UCSD-AML1 (cell line): ENCODE measurements around the gene CAMTA1.

ENCODE experiments used
- DNase-seq: peaks from one replicate; lab custom pipeline; 2025; ENCODE audit not compliant: unreplicated experiment; lab: John Stamatoyannopoulos, UW

CAMTA1 gene

DNA sequence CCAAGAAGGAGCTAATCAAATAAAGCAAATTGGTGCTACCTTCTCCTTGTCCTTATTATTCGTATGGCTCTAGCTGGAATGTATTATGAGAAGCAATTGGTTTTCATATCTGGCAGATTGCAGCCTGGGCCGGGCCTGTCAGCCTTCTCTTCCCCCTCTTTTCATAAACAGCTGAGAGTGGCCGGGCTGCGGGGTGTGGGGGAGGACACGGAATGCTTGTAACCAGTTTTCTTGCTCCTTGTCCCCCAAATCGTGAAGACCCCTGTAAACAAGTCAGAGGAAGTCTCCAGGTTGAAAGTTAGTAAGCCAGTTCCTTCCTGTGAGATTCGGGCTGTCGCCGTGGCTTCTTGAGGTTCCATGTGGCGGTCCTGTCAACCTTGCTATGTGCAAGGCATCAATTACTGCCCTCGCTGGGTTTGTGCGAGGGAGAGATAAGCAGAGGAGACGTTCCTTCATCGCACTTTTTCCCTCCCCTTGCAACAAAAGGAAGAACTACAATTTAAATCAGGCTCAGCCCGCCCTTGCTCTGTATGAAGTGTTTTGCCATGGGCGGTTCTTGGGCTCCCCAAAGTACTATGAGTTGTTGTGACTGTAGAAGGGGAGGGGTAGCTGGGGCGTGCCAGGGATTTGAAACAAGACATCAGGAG, 450.7 kb downstream of the CAMTA1 start:
- DNase-seq: no peak

DNA sequence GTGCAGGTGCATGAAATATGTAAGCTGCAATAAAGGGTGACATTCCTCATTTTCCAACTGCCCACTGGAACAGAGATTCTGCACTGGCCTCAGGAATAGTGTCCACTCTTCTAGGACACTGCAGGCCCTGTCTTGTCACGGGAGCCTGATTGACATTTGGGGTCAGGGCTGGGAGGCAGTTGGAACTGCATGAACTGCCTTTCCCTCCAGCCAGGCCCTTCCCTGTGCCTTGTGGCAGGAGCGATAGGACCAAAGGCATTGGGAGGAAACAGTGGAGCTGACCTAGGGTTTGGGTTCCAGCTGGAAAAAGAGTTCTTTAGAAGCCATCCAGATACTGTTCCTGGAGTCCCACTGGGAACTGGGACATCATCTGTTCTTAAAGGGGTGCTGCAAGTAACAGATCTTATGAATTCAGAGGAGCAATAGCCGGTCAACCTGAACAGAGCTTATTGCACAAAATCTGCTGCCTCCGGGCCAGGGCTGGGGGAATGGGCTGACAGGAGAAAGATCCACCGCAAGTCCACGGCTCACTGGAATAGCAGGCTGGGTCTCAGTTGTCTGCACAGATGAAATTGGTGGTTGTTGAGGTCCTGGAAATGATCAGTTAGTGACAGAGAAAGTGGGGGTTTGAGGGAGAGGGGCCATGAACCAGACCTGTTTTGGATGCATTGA, 451.7 kb downstream of the CAMTA1 start:
- DNase-seq: no peak

DNA sequence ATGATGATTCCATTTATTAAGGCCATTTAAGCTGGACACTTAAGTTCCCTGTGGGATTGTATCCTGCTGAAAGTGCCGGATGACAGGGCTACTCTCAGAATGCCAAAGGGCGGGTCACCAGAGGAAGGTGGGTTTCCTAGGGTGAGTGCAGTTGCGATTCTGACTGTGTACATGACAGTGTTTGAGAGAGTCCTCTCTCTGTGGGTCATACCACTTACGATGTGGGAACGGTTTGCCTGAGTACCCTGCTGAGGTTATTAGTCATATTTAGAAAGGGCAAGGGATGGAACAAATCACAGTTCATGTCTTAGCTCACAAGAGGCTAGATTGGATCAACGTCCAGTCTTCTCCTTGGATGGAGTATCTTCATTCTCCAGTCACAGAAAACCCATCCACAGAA, 461.9 kb downstream of the CAMTA1 start:
- no peak for DNase-seq

DNA sequence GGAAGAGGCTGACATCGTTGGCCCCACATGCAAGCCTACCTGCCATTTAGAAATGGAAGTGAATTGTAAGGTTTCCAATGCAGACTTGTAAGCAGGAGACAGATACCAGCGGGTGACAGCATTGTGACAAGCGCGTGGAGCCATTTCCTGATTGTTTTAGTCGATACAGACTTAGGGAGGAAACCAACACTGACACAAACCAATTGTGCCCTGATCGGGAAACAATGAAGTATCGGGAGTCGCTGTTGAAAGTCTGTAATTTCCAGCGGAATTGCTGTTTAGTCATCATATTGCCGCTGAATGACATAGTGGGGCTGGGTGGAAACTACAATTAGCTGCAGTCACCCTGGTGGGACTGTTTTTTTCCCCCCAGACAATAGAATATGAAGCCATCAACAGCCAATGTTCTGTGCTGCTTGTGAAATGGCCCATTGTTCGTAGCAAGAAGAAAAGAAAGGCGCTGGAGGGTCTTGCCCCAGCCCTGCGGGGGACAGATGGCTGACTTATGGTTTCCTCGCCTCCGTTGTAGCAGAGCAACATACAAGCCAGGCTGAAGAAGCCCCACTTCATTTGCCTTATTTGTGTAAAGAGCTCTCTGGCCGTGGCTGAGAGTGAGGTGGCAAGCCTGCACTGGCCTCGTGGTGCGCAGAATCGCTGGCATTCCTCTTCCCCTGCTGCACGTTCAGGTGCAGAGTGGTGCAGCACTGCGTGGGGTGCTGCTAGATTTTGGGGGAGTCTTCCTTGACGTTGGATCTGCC, 462.7 kb downstream of the CAMTA1 start:
- no peak for DNase-seq

DNA sequence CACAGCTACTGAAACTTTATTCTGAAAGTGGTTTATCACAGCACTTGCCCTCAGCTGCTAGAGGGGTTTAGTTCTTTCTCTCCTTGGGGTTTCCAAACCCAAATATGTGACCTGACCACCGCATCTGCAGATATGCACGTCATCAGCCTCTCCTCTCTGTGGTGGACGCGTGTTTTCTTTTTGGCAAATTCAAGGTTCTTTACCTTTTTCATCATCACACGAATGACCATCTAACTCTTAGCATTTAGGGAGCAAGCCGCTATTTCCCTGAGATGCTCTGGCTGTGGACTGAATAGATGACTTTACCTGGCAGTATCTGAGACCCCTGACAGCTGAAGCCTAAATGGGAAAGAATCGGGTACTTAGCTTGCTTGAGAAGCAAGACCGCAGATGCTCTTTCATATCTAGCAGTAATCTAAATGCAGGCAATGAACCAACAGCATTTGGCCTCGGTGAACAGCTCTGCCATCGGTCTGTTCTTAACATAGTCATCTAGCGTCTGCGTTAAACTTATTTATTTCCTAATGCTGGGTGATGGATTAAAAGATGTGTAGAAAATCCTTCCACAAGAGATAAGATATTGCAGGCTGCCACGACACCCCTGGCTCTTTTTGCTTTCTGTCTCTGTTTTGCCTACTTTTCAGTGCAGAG, 463.4 kb downstream of the CAMTA1 start:
- DNase-seq: no peak

DNA sequence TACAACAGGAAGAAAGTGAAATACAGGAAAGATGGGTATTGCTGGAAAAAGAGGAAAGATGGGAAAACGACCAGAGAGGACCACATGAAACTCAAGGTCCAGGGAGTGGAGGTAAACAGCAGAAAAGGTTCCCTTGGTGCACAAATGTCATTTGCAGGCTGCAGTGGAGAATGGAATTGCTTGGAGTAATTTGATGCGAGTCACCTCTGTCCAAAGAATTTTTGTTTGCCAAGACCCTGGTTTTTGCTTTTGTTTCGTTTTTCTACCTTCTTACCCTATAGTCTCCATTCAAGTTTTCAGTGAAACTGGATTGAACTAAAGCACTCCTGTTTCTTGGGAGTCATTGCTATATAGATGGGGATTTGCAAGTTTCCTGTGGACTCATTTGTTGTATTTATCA, 464.3 kb downstream of the CAMTA1 start:
- no peak for DNase-seq

DNA sequence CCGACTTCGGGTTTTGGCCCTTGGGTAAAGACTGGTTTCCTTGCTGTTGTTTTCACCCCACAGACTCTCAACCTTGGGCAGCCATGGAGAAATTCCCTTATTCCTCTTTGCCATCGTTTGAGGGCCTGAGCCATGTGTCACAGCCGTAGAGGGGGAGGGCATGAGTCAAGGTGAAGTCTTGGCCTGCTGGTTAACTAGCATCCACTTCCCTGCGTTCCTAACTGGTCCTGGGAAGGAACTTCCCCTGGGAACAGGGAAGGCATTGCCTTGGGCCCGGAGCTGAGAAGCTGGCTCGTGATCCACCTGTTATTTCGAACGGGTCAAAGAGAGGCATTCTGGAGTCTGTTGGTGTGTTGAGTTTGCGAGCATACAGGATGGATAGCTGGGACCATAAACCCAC, 464.9 kb downstream of the CAMTA1 start:
- DNase-seq: no peak

DNA sequence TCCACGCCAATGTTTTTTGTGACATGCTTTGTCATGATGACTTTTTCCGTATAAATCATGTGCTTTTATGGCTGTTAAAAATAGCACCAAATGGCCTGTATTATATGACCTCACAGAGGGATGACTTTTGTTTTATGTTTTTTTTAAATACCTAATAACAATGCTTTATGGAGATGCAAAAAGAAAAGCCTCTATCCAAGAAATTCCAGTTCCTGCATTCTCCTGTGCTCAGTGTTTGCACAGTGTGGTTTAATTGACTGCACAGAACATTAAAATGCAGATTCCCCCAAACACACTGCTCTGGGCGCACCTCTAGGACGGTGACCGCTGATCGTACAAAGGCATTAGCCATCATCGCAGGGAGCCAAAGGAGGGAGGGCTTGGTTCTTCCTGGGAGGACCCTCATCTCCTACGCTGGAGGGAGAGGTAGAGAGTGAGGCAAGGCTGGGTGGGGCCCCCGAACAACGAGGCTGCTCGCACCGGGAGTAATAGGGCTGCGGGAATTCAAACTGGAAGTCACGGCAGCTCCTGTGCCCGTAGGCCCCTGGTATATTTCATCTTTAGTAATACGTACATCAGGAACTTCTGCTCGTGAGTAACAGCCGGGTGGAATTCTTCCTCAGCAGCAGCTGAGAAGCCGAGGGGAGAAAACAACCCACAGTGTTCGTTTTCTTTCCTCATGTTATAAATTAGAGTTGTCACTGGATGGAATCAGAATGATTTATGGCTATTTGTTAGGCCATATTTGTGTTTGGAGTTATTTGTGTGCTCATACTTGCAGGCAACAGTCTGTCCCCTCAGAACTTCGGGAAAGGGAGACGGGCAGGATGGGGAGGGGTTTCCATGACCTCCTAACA, 465.6 kb downstream of the CAMTA1 start:
- DNase-seq: no peak

DNA sequence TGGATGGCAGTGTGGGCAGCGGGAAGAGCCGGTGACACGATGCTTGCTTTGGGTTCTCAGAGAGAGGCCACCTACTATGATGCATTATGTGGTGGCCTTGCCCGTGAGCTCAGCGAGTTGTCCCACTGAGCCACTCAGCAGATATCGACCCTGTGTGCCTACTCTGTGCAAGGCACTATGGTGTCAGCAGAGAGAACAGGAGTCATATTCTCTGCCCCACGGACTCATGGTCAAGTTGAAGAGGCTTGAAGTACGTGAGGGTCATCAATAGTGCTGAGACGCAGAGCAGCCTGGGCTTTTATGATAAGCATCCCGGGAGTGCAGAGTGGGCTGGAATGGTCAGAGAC, 466.2 kb downstream of the CAMTA1 start:
- no peak for DNase-seq

DNA sequence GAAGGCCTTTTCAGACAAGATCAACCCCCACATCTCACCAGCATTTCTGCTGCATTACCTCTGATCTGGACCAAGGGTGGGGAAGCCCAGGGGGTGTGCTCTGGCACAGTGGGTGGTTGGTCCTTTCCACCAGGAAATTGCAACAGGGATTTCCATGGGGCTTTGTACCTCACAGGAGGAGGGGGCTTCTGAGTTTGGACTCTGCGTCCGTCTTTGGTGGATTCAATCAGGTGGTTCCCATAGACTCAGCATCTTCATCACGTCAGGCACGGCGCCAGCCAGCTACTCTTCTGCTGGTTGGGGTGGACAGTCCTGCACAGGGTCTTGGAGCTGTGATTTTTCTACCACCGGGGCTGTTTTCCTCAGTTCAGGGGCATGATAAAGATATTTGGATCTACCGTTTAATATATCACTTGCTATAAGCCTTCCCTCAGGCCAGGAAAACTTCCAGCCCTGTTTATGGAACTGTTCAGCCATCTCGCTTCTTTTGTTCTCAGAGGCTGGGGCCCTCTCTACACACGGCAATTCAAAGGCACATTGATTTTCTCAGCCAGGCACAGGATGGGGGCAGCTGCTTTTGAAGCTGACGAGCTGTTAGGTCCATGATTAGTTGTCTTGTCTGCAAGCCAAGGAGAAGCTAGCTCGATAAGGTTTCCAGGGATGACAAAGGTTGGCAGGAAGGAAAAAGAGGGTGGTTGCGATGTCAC, 467.3 kb downstream of the CAMTA1 start:
- no peak for DNase-seq

DNA sequence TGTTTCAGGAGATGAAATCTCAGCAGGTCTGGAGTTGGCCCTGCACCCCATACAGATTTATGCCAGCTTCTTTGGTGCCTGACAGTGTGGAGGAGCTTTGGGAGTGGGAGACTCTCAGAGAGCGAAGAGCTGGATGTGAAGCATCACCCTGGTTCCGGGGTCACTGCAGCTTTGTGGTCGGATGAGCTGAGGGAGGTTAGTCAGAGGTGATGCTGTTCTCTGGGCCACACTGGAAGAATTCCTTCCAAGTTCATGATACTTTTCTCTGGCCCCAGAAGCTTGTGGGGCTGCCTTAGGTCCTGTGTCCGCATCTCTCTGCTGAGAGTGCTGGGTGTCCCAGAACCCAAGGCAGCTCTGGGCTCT, 467.8 kb downstream of the CAMTA1 start:
- DNase-seq: no peak

DNA sequence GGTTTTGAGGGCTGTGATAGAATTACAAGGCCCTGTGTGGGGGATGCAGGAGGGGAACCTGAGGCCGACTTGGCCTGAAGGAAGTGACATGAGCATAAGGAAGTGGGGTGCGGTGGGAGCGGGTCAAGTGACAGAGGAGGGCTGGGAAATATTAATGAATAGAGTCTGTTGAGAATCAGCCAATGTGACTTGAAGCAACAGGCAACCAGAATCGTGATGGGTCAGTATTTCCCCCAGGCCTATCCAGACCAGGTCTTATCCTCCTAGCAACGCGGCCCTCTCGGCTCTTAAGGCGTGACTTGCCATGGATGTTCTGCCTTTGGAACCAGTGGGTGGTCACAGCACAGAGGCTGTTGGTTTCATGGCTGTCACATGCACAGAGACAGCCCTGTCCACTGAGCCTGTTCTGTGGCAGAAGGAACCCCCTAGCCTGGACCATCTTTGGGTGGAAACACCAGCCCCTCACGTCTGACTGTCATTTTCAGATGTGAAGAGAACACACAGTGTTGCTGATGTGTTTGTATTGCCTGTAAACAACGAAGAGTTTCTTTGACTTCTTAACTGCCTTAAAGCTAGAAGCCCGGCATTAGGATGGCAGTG, 468.8 kb downstream of the CAMTA1 start:
- no peak for DNase-seq

DNA sequence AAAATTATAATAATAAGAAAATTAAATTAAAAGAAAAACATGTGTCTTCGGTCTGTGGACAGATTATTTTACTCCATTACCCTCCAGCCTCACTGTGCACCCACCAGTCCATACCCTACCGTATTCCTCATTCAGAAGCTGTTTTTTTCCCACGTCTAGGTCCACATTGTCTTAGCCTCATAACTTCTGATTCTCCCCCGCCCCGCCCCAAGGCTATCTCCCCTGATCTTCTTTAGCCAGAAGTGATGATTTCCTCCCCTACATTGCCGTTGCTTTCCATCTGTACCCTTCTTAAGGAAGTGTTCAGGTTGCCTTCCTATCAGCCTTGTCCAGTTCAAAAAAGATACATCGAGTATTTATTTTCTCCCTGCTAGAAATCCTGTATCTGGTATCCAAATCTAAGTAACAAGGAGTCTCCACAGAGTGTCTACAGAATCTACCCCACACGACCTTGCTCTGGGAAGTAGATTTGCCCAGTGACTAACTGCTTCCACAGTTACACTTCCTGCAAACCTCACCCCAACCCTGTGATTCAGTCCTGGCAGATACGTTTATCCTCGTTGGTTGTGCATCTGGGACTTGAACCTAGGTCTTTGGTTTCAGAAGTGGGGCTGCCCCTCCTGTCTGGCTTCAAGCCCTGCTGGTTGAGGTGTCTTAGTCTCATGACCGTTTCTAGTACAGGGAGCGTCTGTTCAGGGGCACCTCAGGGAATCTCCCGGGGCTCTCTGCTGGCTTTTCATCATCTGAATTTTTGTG, 470.2 kb downstream of the CAMTA1 start:
- DNase-seq: no peak

DNA sequence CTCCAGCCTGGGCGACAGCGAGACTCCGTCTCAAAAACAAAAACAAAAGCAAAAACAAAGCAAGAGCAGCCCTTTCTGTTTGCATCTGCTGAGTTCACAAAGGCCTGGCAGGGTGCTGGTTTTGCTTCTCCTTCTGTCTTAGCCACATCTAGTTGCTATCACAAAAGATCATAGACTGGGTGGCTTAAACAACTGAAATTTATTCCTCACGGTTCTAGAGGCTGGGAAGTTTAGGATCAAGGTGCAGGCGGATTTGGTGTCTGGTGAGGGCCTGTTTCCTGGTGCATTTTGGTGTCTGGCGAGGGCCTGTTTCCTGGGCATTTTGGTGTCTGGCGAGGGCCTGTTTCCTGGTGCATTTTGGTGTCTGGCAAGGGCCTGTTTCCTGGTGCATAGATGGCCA, 471.3 kb downstream of the CAMTA1 start:
- no peak for DNase-seq

DNA sequence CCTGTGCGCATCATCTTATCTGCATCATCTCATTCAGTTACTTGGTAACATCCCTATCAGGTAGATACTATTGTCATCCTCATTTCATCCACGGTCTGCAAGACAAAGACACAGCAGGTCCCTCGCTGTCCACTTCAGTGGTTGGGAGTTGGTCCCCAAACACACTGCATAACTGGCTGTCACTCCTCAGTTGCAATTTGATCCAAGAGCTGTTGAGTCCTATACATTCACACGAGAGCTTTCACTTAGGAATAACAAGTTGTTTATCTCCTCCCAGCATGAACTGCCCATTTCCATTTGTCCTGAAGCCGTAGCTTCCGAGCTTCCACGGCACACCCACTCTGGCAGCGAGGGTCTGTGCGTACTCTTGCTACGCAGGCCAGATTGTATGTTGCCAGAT, 472.0 kb downstream of the CAMTA1 start:
- DNase-seq: no peak

DNA sequence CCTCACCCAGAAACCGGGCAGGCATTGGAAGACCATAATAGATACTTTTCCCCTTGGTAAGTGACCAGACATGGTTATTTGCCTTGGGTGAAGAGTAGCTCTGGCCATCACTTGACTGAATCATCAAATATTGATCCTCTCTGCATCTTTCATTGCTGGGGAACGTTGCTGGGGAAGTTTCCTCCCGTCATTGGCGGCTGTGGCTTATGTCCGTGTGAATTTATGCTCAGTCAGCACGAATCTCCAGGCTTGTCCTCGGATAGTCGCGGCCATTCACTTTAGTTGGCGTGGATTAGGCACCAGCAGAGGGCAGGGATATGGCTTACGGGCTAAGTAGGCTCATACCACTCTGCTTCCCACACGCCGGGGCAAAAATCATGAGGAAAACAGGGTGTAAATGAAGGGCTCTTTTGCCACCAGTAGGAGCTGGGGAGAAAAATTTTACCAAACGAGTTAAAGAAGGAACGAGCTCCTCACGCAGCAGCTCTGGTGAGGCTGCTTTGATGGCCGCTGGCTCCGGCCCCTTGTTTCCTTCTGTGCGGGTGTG, 473.4 kb downstream of the CAMTA1 start:
- DNase-seq: no peak

DNA sequence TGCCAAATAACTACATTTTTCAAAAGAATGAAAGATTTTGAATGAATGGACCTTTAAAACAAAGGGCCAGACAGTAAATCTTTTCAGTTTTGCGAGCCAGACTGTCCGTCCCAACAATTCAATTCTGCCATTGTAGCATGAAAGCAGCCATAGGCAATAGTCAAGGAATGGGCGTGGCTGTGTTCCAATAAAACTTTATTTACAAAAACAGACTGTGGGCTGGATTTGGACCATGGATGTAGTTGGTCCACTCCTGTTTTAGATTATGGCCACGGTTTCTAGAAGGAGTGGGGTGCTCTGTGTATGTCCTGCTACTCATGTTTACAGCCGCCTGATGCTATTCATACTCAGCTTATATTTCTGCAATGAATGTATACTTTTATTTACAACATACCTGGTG, 474.7 kb downstream of the CAMTA1 start:
- DNase-seq: no peak

DNA sequence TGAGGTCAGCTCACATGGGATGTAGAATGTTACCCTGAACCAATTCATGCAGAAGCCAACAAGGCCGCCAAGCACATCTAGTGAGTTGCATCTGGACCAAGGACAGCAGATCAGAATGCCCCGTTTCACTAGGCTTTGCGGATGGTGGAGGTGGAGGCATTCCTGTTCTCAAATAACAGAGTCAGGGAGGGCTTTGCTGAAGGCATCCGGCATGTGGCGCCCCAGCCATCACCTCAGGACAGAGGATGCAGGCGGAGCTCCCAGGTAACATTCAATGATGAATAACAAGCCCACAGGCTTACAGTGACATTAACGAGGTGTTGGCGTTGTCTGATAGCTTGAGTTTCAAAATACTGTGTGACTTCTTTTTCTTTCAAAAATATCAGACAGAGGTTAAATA, 476.2 kb downstream of the CAMTA1 start:
- no peak for DNase-seq

DNA sequence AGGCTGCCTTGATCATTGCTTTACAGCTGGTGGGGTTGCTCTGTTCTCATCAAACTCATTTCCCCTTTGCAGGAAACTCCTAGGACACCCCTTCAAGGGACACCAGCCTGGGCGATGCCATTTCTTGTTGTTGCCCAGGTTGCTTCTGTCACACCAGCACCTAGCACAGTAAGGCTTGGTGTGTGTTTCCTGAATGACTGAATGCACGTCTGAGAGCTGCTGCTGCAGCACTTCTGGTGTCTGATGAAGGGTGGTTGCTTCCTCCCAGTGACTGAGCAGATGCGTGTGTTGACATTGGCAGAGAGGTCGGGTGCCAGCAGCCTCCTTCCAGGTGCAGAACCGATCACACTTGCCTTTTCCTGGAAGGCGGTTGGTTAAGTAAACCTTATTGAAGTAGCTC, 477.4 kb downstream of the CAMTA1 start:
- DNase-seq: no peak
